ENCODE measurements around the gene MAST2.
A peak's percentile ranks its signal among the peaks of the same experiment; 100 is the strongest.

Gene MAST2

DNA sequence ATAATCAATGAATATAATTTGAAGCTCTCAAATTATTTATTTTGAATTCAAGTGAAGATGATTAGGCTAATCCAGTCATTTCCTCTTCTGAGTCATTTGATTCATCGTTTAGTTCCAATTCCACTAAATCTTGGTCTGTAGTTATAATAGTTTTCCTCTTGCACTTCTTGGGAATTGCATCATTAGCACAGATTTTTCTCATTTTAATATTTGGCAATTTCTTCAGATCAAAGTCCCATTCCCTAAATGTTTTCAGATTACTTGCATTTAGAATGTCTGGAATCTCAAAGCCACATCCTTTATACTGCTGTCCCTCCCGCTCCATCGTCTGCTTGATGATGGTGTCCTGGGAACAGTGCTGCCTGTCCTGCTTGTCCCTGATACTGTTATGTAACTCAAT is 43.5 kb downstream of the MAST2 start:
- peak; percentile 79 for ATAC-seq
- TF ChIP-seq ZNF8 (CRISPR knock-in tag; IDR thresholded peaks at IDR 0.05) (no peak), BACH2 (CRISPR knock-in tag; IDR thresholded peaks at IDR 0.05; ENCODE audit: borderline replicate concordance) (no peak), ISL1 (CRISPR knock-in tag; IDR thresholded peaks at IDR 0.05) (no peak), ZNF565 (CRISPR knock-in tag; conservative IDR thresholded peaks at IDR 0.05; ENCODE audit: low read depth) (no peak), ZNF70 (CRISPR knock-in tag; IDR thresholded peaks at IDR 0.05) (no peak), ZFP30 (CRISPR knock-in tag; IDR thresholded peaks at IDR 0.05) (no peak), CSDC2 (CRISPR knock-in tag; IDR thresholded peaks at IDR 0.05) (no peak), OSR1 (CRISPR knock-in tag; IDR thresholded peaks at IDR 0.05) (no peak), ZC3H10 (CRISPR knock-in tag; IDR thresholded peaks at IDR 0.05) (no peak), ESRRG (CRISPR knock-in tag; IDR thresholded peaks at IDR 0.05) (no peak), SNAI2 (CRISPR knock-in tag; IDR thresholded peaks at IDR 0.05) (no peak), TCF4 (CRISPR knock-in tag; IDR thresholded peaks at IDR 0.05; ENCODE audit: borderline replicate concordance) (no peak), TOX (CRISPR knock-in tag; IDR thresholded peaks at IDR 0.05; ENCODE audit: borderline replicate concordance) (no peak)
- TF ChIP-seq, protein P1, sequence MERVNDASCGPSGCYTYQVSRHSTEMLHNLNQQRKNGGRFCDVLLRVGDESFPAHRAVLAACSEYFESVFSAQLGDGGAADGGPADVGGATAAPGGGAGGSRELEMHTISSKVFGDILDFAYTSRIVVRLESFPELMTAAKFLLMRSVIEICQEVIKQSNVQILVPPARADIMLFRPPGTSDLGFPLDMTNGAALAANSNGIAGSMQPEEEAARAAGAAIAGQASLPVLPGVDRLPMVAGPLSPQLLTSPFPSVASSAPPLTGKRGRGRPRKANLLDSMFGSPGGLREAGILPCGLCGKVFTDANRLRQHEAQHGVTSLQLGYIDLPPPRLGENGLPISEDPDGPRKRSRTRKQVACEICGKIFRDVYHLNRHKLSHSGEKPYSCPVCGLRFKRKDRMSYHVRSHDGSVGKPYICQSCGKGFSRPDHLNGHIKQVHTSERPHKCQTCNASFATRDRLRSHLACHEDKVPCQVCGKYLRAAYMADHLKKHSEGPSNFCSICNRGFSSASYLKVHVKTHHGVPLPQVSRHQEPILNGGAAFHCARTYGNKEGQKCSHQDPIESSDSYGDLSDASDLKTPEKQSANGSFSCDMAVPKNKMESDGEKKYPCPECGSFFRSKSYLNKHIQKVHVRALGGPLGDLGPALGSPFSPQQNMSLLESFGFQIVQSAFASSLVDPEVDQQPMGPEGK (CRISPR knock-in tag; IDR thresholded peaks at IDR 0.05; ENCODE audit: borderline replicate concordance), result no peak
- TF ChIP-seq, protein P2, sequence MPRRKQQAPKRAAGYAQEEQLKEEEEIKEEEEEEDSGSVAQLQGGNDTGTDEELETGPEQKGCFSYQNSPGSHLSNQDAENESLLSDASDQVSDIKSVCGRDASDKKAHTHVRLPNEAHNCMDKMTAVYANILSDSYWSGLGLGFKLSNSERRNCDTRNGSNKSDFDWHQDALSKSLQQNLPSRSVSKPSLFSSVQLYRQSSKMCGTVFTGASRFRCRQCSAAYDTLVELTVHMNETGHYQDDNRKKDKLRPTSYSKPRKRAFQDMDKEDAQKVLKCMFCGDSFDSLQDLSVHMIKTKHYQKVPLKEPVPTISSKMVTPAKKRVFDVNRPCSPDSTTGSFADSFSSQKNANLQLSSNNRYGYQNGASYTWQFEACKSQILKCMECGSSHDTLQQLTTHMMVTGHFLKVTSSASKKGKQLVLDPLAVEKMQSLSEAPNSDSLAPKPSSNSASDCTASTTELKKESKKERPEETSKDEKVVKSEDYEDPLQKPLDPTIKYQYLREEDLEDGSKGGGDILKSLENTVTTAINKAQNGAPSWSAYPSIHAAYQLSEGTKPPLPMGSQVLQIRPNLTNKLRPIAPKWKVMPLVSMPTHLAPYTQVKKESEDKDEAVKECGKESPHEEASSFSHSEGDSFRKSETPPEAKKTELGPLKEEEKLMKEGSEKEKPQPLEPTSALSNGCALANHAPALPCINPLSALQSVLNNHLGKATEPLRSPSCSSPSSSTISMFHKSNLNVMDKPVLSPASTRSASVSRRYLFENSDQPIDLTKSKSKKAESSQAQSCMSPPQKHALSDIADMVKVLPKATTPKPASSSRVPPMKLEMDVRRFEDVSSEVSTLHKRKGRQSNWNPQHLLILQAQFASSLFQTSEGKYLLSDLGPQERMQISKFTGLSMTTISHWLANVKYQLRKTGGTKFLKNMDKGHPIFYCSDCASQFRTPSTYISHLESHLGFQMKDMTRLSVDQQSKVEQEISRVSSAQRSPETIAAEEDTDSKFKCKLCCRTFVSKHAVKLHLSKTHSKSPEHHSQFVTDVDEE (CRISPR knock-in tag; IDR thresholded peaks at IDR 0.05), result no peak

DNA sequence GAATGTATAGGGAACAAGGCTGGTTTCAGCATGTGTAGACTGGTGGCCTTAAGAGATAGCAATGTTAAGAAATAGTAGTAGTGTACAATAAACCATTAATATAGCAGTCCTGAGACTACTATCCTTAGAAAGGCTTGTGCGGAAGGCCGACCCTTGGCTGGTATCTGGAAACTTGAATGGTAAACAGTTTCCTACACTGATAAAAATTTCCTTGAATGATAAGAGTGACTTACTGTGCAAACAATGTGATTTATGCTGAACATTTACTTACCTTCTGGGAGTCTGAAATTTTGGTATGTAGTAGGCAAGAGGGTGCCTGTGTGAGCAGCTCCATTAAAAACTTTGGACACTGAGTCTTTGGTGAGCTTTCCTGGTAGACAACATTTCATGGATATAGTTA is 44.7 kb downstream of the MAST2 start:
- no peak for ATAC-seq
- TF ChIP-seq RARB (CRISPR knock-in tag; IDR thresholded peaks at IDR 0.05), result no peak
- TF ChIP-seq SNAI2 (CRISPR knock-in tag; IDR thresholded peaks at IDR 0.05), result no peak
- TF ChIP-seq ZFP30 (CRISPR knock-in tag; IDR thresholded peaks at IDR 0.05), result no peak
- no peak for TF ChIP-seq TCF4 (CRISPR knock-in tag; IDR thresholded peaks at IDR 0.05; ENCODE audit: borderline replicate concordance)
- TF ChIP-seq ZFP3 (CRISPR knock-in tag; IDR thresholded peaks at IDR 0.05), result no peak
- TF ChIP-seq, protein P3, sequence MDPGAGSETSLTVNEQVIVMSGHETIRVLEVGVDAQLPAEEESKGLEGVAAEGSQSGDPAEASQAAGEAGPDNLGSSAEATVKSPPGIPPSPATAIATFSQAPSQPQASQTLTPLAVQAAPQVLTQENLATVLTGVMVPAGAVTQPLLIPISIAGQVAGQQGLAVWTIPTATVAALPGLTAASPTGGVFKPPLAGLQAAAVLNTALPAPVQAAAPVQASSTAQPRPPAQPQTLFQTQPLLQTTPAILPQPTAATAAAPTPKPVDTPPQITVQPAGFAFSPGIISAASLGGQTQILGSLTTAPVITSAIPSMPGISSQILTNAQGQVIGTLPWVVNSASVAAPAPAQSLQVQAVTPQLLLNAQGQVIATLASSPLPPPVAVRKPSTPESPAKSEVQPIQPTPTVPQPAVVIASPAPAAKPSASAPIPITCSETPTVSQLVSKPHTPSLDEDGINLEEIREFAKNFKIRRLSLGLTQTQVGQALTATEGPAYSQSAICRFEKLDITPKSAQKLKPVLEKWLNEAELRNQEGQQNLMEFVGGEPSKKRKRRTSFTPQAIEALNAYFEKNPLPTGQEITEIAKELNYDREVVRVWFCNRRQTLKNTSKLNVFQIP (CRISPR knock-in tag; IDR thresholded peaks at IDR 0.05; ENCODE audit: borderline replicate concordance, low read depth), result no peak
- TF ChIP-seq, protein P1 (CRISPR knock-in tag; IDR thresholded peaks at IDR 0.05; ENCODE audit: borderline replicate concordance), result no peak
- TF ChIP-seq, protein P4, sequence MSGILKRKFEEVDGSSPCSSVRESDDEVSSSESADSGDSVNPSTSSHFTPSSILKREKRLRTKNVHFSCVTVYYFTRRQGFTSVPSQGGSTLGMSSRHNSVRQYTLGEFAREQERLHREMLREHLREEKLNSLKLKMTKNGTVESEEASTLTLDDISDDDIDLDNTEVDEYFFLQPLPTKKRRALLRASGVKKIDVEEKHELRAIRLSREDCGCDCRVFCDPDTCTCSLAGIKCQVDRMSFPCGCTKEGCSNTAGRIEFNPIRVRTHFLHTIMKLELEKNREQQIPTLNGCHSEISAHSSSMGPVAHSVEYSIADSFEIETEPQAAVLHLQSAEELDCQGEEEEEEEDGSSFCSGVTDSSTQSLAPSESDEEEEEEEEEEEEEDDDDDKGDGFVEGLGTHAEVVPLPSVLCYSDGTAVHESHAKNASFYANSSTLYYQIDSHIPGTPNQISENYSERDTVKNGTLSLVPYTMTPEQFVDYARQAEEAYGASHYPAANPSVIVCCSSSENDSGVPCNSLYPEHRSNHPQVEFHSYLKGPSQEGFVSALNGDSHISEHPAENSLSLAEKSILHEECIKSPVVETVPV (CRISPR knock-in tag; IDR thresholded peaks at IDR 0.05), result no peak
- TF ChIP-seq ISL1 (CRISPR knock-in tag; IDR thresholded peaks at IDR 0.05), result no peak
- TF ChIP-seq GLIS3 (CRISPR knock-in tag; IDR thresholded peaks at IDR 0.05), result no peak
- TF ChIP-seq, protein P2 (CRISPR knock-in tag; IDR thresholded peaks at IDR 0.05), result no peak
- no peak for TF ChIP-seq ZNF8 (CRISPR knock-in tag; IDR thresholded peaks at IDR 0.05)
- TF ChIP-seq ESRRG (CRISPR knock-in tag; IDR thresholded peaks at IDR 0.05), result no peak
- no peak for TF ChIP-seq TOX (CRISPR knock-in tag; IDR thresholded peaks at IDR 0.05; ENCODE audit: borderline replicate concordance)
- TF ChIP-seq ZC3H10 (CRISPR knock-in tag; IDR thresholded peaks at IDR 0.05), result no peak
- no peak for TF ChIP-seq PPARA (CRISPR knock-in tag; IDR thresholded peaks at IDR 0.05; ENCODE audit: borderline replicate concordance)
- TF ChIP-seq BACH2 (CRISPR knock-in tag; IDR thresholded peaks at IDR 0.05; ENCODE audit: borderline replicate concordance), result no peak
- no peak for TF ChIP-seq ZNF565 (CRISPR knock-in tag; conservative IDR thresholded peaks at IDR 0.05; ENCODE audit: low read depth)
- TF ChIP-seq OSR1 (CRISPR knock-in tag; IDR thresholded peaks at IDR 0.05), result no peak
- TF ChIP-seq, protein P5, sequence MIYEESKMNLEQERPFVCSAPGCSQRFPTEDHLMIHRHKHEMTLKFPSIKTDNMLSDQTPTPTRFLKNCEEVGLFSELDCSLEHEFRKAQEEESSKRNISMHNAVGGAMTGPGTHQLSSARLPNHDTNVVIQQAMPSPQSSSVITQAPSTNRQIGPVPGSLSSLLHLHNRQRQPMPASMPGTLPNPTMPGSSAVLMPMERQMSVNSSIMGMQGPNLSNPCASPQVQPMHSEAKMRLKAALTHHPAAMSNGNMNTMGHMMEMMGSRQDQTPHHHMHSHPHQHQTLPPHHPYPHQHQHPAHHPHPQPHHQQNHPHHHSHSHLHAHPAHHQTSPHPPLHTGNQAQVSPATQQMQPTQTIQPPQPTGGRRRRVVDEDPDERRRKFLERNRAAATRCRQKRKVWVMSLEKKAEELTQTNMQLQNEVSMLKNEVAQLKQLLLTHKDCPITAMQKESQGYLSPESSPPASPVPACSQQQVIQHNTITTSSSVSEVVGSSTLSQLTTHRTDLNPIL (CRISPR knock-in tag; IDR thresholded peaks at IDR 0.05; ENCODE audit: low read depth), result no peak

All from SK-N-SH treated with all-trans-retinoic acid at 6 μM for 48 hours (cell line).